Measurements from ENCODE around the gene KRTAP20-3.

Gene KRTAP20-3

DNA sequence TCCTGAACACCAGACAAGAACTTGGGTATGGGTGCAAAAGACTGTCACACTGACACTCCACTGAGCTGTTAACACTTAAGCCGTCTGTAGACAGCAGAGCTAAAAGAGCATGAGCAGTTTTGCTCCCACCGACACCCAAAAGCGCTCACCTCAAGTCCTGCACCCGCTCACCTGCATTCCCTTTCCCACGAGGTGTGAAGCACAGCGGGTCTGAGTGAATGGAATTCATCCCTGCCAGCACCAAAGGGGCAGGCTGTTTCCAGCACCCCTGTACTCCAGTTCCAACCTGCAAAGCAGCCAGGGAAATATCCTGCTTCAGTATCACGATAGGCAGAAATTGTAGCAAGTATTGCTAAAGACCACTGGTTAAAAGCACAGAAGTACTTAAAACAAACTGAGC, 47.2 kb downstream of the KRTAP20-3 start:
- no peak for DNase-seq

Measured in NCI-H1436 treated with DMSO at 0.1 percent for 48 hours (cell line).